Measurements from ENCODE around the gene CABP7.

CABP7 gene

DNA sequence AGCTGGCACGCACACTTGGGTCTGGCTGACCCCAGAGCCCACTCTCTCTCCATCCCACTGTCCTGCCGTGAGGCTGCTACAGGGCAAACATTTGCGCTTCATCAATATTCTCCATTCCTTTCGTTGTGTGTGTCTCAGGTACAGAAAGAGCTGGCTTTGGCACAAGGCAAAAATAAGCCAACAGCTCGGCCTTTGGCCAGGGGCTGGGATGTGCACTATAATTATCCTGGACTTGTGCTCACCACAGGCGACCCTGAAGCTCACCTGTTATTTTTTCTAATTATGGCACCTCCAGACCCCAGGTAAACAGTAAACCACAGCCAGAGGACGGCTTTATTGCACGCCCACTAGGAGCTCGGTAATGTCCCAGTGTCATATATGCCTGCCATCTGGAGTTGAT, 36.1 kb downstream of the CABP7 start:
- no peaks in the 10 kb centered on the region for H3K27me3 ChIP-seq
- H3K36me3 ChIP-seq, result peaks cover 0 to 27% (median 0%) of the 10 kb centered on the region in 3 donors
- H3K9me3 ChIP-seq, result no peaks in the 10 kb centered on the region
- H3K4me3 ChIP-seq, result no peak overlapping the region
- no peak overlapping the region for H3K27ac ChIP-seq
- intact Hi-C loops (cut with DNase I; ENCODE audit: low total_unique reads), result no loop called here
- peaks cover 0 to 6% (median 0%) of the 10 kb centered on the region in 4 donors for H3K4me1 ChIP-seq
- TF ChIP-seq, protein P1, sequence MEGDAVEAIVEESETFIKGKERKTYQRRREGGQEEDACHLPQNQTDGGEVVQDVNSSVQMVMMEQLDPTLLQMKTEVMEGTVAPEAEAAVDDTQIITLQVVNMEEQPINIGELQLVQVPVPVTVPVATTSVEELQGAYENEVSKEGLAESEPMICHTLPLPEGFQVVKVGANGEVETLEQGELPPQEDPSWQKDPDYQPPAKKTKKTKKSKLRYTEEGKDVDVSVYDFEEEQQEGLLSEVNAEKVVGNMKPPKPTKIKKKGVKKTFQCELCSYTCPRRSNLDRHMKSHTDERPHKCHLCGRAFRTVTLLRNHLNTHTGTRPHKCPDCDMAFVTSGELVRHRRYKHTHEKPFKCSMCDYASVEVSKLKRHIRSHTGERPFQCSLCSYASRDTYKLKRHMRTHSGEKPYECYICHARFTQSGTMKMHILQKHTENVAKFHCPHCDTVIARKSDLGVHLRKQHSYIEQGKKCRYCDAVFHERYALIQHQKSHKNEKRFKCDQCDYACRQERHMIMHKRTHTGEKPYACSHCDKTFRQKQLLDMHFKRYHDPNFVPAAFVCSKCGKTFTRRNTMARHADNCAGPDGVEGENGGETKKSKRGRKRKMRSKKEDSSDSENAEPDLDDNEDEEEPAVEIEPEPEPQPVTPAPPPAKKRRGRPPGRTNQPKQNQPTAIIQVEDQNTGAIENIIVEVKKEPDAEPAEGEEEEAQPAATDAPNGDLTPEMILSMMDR (IDR thresholded peaks at IDR 0.05), result no peak
- no peak for DNase-seq

DNA sequence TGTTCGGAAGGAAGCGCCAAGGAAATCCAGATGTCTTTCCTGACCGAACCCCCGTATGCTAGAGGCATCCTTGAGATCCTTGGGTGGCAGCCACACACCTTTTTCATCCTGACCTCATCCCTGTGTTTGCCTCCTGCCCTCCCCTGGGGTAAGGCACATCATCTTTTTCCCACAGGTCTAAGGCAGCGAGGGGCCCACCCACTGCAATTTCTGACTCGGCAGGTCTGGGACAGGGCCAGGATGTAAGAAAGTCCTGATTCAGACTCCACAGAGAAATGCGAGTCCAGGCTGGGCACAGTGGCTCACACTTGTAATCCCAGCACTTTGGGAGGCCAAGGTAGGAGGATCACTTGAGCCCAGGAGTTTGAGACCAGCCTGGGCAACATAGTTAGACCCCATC, 36.5 kb downstream of the CABP7 start:
- Histone ChIP-seq H3K36me3 (peaks cover 0 to 26% (median 0%) of the 10 kb centered on the region in 3 donors), H3K4me1 (peaks cover 0 to 6% (median 0%) of the 10 kb centered on the region in 4 donors), H3K27me3 (no peaks in the 10 kb centered on the region), H3K9me3 (no peaks in the 10 kb centered on the region), H3K4me3 (no peak overlapping the region), H3K27ac (no peak overlapping the region)
- TF ChIP-seq, protein P1 (IDR thresholded peaks at IDR 0.05), result no peak
- intact Hi-C loops (cut with DNase I; ENCODE audit: low total_unique reads), result no loop called here
- no peak for DNase-seq

DNA sequence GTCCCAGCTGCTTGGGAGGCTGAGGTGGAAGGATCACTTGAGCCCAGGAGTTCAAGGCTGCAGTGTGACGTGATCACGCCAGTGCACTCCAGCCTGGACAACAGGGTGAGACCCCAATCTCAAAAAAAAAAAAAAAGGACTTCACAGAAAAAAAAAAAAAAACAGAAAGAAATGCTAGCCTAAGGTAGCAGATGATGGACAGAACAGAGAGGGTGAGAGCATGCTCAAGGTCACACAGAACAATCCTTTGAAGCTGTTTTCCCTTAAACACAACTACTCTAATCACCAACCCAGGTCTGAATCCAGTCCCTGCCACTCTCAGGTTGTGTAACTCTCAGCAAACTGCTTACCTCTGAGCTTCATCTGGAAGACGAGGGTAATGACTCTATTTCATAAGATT, 37.3 kb downstream of the CABP7 start:
- TF ChIP-seq, protein P1 (IDR thresholded peaks at IDR 0.05), result no peak
- intact Hi-C loops (cut with DNase I; ENCODE audit: low total_unique reads), result no loop called here
- Histone ChIP-seq H3K36me3 (peaks cover 0 to 26% (median 0%) of the 10 kb centered on the region in 3 donors), H3K27me3 (no peaks in the 10 kb centered on the region), H3K27ac (no peak overlapping the region), H3K4me3 (no peak overlapping the region), H3K4me1 (peaks cover 0 to 6% (median 0%) of the 10 kb centered on the region in 4 donors), H3K9me3 (no peaks in the 10 kb centered on the region)
- no peak for DNase-seq

DNA sequence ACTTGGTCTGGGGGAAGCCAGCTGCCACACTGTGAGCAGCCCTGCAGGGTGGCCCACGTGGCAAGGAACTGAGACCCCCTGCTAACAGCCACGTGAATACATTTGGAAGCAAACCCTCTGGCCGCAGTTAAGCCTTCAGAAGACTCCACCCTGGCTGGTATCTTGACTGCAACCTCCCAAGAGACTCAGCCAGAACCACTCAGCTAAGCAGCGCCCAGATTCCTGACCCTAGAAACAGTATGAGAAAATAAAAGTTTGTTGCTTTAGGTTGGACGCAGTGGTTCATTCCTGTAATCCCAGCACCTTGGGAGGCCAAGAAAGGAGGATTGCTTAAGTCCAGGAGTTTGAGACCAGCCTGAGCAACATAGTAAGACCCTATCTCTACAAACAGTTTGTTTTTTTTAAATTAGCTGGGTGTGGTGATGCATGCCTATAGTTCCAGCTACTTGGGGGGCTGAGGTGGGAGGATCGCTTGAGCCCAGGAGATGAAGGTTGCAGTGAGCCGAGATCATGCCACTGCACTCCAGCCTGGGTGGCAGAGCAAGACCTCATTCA, 38.3 kb downstream of the CABP7 start:
- TF ChIP-seq, protein P1 (IDR thresholded peaks at IDR 0.05), result no peak
- Histone ChIP-seq H3K36me3 (peaks cover 0 to 18% (median 0%) of the 10 kb centered on the region in 3 donors), H3K4me3 (no peak overlapping the region), H3K27ac (no peak overlapping the region), H3K27me3 (no peaks in the 10 kb centered on the region), H3K9me3 (no peaks in the 10 kb centered on the region), H3K4me1 (peaks cover 0 to 6% (median 0%) of the 10 kb centered on the region in 4 donors)
- intact Hi-C loops (cut with DNase I; ENCODE audit: low total_unique reads), result no loop called here
- no peak for DNase-seq

DNA sequence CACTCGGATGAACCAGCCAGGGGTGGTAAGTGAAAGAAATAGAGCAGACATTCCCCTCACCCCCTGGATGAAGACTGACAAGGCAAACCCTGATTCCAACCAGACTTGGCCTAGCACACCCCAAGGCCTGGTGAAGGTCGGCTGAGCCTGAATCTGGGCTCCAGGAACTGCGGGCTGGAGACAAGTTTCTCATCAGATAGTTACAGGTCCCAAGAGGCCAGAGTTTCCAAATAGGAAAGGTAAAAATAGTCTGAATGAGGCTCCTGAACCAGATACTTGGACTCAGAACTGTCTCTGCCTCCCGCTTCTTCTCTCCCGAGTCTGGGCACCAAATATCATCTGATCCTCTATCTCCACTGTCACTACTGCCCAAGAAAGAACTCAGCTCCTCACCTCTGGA, 39.2 kb downstream of the CABP7 start:
- H3K4me3 ChIP-seq, result no peak overlapping the region
- no peaks in the 10 kb centered on the region for H3K9me3 ChIP-seq
- intact Hi-C loops (cut with DNase I; ENCODE audit: low total_unique reads), result no loop called here
- TF ChIP-seq, protein P1 (IDR thresholded peaks at IDR 0.05), result no peak
- H3K27ac ChIP-seq, result no peak overlapping the region
- H3K36me3 ChIP-seq, result peaks cover 0 to 10% (median 0%) of the 10 kb centered on the region in 3 donors
- H3K27me3 ChIP-seq, result no peaks in the 10 kb centered on the region
- peaks cover 0 to 6% (median 0%) of the 10 kb centered on the region in 4 donors for H3K4me1 ChIP-seq
- DNase-seq, result no peak
